ENCODE results near the gene TSTD2. TPM values are rescaled to one million over a fixed set of nuclear protein-coding genes. Genes with fewer than 3 reads are reported as not detected.

TSTD2 gene
- total and polyA plus RNA-seq, 8 donors, result 7.8 to 16.8 (median 10.0) TPM

GRCh38 chr9:97553841-97554240 lies 79.3 kb downstream of the TSTD2 start:
- no peak for FAIRE-seq

GRCh38 chr9:97553141-97553540 lies 80.0 kb downstream of the TSTD2 start:
- no peaks in the 10 kb centered on the region for H3K27me3 ChIP-seq
- H3K4me1 ChIP-seq, result peaks cover 0 to 15% (median 7%) of the 10 kb centered on the region in 3 donors
- DNase-seq (no peak), ATAC-seq (no peak), FAIRE-seq (no peak)
- no peak overlapping the region for H3K4me3 ChIP-seq
- H3K27ac ChIP-seq, result no peak overlapping the region
- intact Hi-C loops (cut with DNase I), result no loop called here
- H3K36me3 ChIP-seq, result no peaks in the 10 kb centered on the region
- 89 to 90% methylated on average over 6 of the region's 6 CpGs for WGBS, 2 donors
- H3K9me3 ChIP-seq, result no peaks in the 10 kb centered on the region
- no peak for TF ChIP-seq CTCF (IDR thresholded peaks at IDR 0.05)

More at GRCh38 chr9:97553841-97554240, 79.3 kb downstream of the TSTD2 start:
- no peaks in the 10 kb centered on the region for H3K9me3 ChIP-seq
- H3K4me3 ChIP-seq, result no peak overlapping the region
- no peak for TF ChIP-seq CTCF (IDR thresholded peaks at IDR 0.05)
- no peak overlapping the region for H3K27ac ChIP-seq
- peaks cover 0 to 15% (median 7%) of the 10 kb centered on the region in 3 donors for H3K4me1 ChIP-seq
- H3K27me3 ChIP-seq, result no peaks in the 10 kb centered on the region
- ATAC-seq (no peak), DNase-seq (no peak)
- no peaks in the 10 kb centered on the region for H3K36me3 ChIP-seq
- 89 to 96% methylated on average over 5 of the region's 5 CpGs for WGBS, 2 donors
- intact Hi-C loops (cut with DNase I), result no loop called here

- no peak for TF ChIP-seq CTCF (IDR thresholded peaks at IDR 0.05)
- H3K4me3 ChIP-seq, result no peak overlapping the region
- FAIRE-seq, result no peak
- no peaks in the 10 kb centered on the region for H3K4me1 ChIP-seq
- ATAC-seq, result no peak
- H3K9me3 ChIP-seq, result no peaks in the 10 kb centered on the region
- WGBS, 2 donors, result 92 to 94% methylated on average over 5 of the region's 5 CpGs
- intact Hi-C loops (cut with DNase I), result no loop called here
- H3K36me3 ChIP-seq, result no peaks in the 10 kb centered on the region
- H3K27me3 ChIP-seq, result no peaks in the 10 kb centered on the region
- no peak for DNase-seq
- no peak overlapping the region for H3K27ac ChIP-seq
Measured at GRCh38 chr9:97551308-97551707, 81.9 kb downstream of the TSTD2 start.

- 89 to 97% methylated on average over 1 of the region's 1 CpG for WGBS, 2 donors
- H3K4me3 ChIP-seq, result no peak overlapping the region
- no peaks in the 10 kb centered on the region for H3K36me3 ChIP-seq
- no peak overlapping the region for H3K27ac ChIP-seq
- H3K9me3 ChIP-seq, result no peaks in the 10 kb centered on the region
- FAIRE-seq, result no peak
- no peak for DNase-seq
- H3K4me1 ChIP-seq, result no peaks in the 10 kb centered on the region
- intact Hi-C loops (cut with DNase I), result no loop called here
- no peaks in the 10 kb centered on the region for H3K27me3 ChIP-seq
- no peak for ATAC-seq
- TF ChIP-seq CTCF (IDR thresholded peaks at IDR 0.05), result no peak
Measured at GRCh38 chr9:97550386-97550785, 82.8 kb downstream of the TSTD2 start.

Other genes starting within 250 kb of the TSTD2 start
- 1 to 10 TPM; 3.9 to 9.5 (median 4.7) TPM for gene TDRD7, start 221.3 kb downstream of the TSTD2 start, total RNA-seq
- 1 to 10 TPM; 3.4 to 6.4 TPM for gene TDRD7, start 221.3 kb downstream of the TSTD2 start, polyA plus RNA-seq
- 10 to 100 TPM in 4 of 6 donors, 1 to 10 TPM in 2; 8.4 to 17.0 (median 11.7) TPM for gene TMOD1, start 131.7 kb downstream of the TSTD2 start, total RNA-seq
- gene TMOD1, start 131.7 kb downstream of the TSTD2 start, polyA plus RNA-seq, result 10 to 100 TPM; 12.2 to 28.7 TPM
- gene NCBP1, start 453 bp upstream of the TSTD2 start, total RNA-seq, result 10 to 100 TPM; 10.7 to 17.4 (median 11.7) TPM
- gene NCBP1, start 453 bp upstream of the TSTD2 start, polyA plus RNA-seq, result 1 to 10 TPM; 4.6 to 7.5 TPM
- gene XPA, start 64.0 kb upstream of the TSTD2 start, total RNA-seq, result 1 to 10 TPM; 4.9 to 7.6 (median 6.2) TPM
- gene XPA, start 64.0 kb upstream of the TSTD2 start, polyA plus RNA-seq, result 10 to 100 TPM in 1 of 2 donors, 1 to 10 TPM in 1; 7.9 to 12.6 TPM
- under 1 TPM in 5 of 6 donors, not detected in 1; 0.03 to 0.12 (median 0.08) TPM for gene FOXE1, start 219.9 kb upstream of the TSTD2 start, total RNA-seq
- under 1 TPM; 0.04 to 0.16 TPM for gene FOXE1, start 219.9 kb upstream of the TSTD2 start, polyA plus RNA-seq